ENCODE results near the gene KHK. TPM values are rescaled to one million over a fixed set of nuclear protein-coding genes. Genes with fewer than 3 reads are reported as not detected.
"Not testable (repeated sequence)": the region's sequence is repeated elsewhere in the genome, so short reads cannot be mapped to it uniquely, and the experiment has no call there.

KHK gene
- polyA plus RNA-seq, 3 donors = 1.8 to 12.9 (median 4.4) TPM

GRCh38 chr2:27091746-27092695 is 5.4 kb downstream of the KHK start:
- no peak overlapping the region for H3K27ac ChIP-seq (ENCODE audit: low read depth, low read length)
- 75 to 82% (median 78%) methylated on average over 25 of the region's 25 CpGs for WGBS, 3 donors

- no peak overlapping the region for H3K27ac ChIP-seq (ENCODE audit: low read depth, low read length)
- WGBS, 3 donors = 45 to 78% (median 74%) methylated on average over 10 of the region's 10 CpGs
Measured at GRCh38 chr2:27092696-27093429, 6.3 kb downstream of the KHK start.

- H3K27ac ChIP-seq (ENCODE audit: low read depth, low read length) = no peak overlapping the region
- 75 to 91% (median 91%) methylated on average over 6 of the region's 6 CpGs for WGBS, 3 donors
Measured at GRCh38 chr2:27093430-27094352, 7.1 kb downstream of the KHK start.

GRCh38 chr2:27094353-27094984 is 7.9 kb downstream of the KHK start:
- no peak overlapping the region for H3K27ac ChIP-seq (ENCODE audit: low read depth, low read length)
- WGBS, 3 donors = 92 to 94% (median 93%) methylated on average over 24 of the region's 24 CpGs

GRCh38 chr2:27095427-27095744 is 8.8 kb downstream of the KHK start:
- 82 to 96% (median 94%) methylated on average over 2 of the region's 2 CpGs for WGBS, 3 donors
- no peak overlapping the region for H3K27ac ChIP-seq (ENCODE audit: low read depth, low read length)

GRCh38 chr2:27095745-27096651 is 9.4 kb downstream of the KHK start:
- no peak overlapping the region for H3K27ac ChIP-seq (ENCODE audit: low read depth, low read length)
- WGBS, 3 donors = 20 to 23% (median 23%) methylated on average over 18 of the region's 18 CpGs

- WGBS, 3 donors = 45 to 69% (median 61%) methylated on average over 3 of the region's 3 CpGs
- H3K27ac ChIP-seq (ENCODE audit: low read depth, low read length) = no peak overlapping the region
Measured at GRCh38 chr2:27096748-27097297, 10.3 kb downstream of the KHK start.

GRCh38 chr2:27097341-27097740 is 10.8 kb downstream of the KHK start:
- H3K27ac ChIP-seq (ENCODE audit: low read depth, low read length) = no peak overlapping the region
- 90 to 94% (median 91%) methylated on average over 14 of the region's 14 CpGs for WGBS, 3 donors

- 90 to 95% (median 95%) methylated on average over 19 of the region's 19 CpGs for WGBS, 3 donors
- no peak overlapping the region for H3K27ac ChIP-seq (ENCODE audit: low read depth, low read length)
Measured at GRCh38 chr2:27099334-27099955, 12.9 kb downstream of the KHK start.

GRCh38 chr2:27100036-27100435 is 13.5 kb downstream of the KHK start:
- WGBS, 3 donors = 81 to 85% (median 84%) methylated on average over 10 of the region's 10 CpGs
- no peak overlapping the region for H3K27ac ChIP-seq (ENCODE audit: low read depth, low read length)

GRCh38 chr2:27102329-27102728 is 15.8 kb downstream of the KHK start:
- 68 to 77% (median 69%) methylated on average over 5 of the region's 5 CpGs for WGBS, 3 donors

GRCh38 chr2:27105981-27106380 is 19.4 kb downstream of the KHK start:
- 60 to 72% (median 71%) methylated on average over 3 of the region's 3 CpGs for WGBS, 3 donors
- H3K27ac ChIP-seq (ENCODE audit: low read depth, low read length) = no peak overlapping the region

More at GRCh38 chr2:27102329-27102728, 15.8 kb downstream of the KHK start:
- no peak overlapping the region for H3K27ac ChIP-seq (ENCODE audit: low read depth, low read length)

GRCh38 chr2:27108221-27108620 is 21.6 kb downstream of the KHK start:
- WGBS, 3 donors = 74 to 89% (median 88%) methylated on average over 2 of the region's 2 CpGs
- no peak overlapping the region for H3K27ac ChIP-seq (ENCODE audit: low read depth, low read length)

- no peak overlapping the region for H3K27ac ChIP-seq (ENCODE audit: low read depth, low read length)
- 91 to 96% (median 93%) methylated on average over 3 of the region's 3 CpGs for WGBS, 3 donors
Measured at GRCh38 chr2:27109083-27109482, 22.5 kb downstream of the KHK start.

GRCh38 chr2:27110603-27111352 is 24.2 kb downstream of the KHK start:
- not testable (repeated sequence) for H3K27ac ChIP-seq (ENCODE audit: low read depth, low read length)
- WGBS, 3 donors = 79 to 84% (median 82%) methylated on average over 24 of the region's 24 CpGs
